Stimulated activated CD4-positive, alpha-beta T cell treated with anti-CD3 and anti-CD28 coated beads, TNF-alpha, amount 100 ng/mL, for 1 hour (primary cell): ENCODE results near the gene MGAT2.
"Not testable (repeated sequence)": the region's sequence is repeated elsewhere in the genome, so short reads cannot be mapped to it uniquely, and the experiment has no call there.

ENCODE experiments used
- DNase-seq, 3 donors: peaks; one replicate each; pipeline ENCODE4 v3.0.0-alpha.2; 2020; ENCODE audit warnings: low read depth in 3 of 3, low spot score in 1 of 3

MGAT2 gene

DNA sequence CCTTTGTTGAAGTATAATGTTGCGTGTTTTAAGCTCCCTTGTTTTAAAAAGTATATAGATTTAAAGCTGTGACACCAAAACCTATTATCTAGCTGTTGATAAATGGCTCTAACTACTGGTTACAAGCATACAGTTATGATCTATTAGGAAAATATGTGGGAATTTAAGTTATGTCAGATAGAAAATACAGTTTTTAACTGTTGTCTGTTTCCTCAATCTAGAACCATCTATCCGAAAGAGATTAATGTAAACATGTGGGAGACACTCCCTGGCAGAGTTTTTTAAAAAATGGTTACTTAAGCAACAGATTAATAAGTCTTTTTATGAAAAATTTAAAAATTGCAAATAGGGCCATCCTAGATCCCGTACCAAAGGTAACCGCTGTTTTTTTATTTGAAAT, 8.3 kb upstream of the MGAT2 start:
- no peak for DNase-seq

GRCh38 chr14:49612671-49613070, 7.9 kb upstream of the MGAT2 start:
- DNase-seq: no peak

- DNase-seq: no peak
Observed at GRCh38 chr14:49614196-49614595, 6.4 kb upstream of the MGAT2 start.

DNA sequence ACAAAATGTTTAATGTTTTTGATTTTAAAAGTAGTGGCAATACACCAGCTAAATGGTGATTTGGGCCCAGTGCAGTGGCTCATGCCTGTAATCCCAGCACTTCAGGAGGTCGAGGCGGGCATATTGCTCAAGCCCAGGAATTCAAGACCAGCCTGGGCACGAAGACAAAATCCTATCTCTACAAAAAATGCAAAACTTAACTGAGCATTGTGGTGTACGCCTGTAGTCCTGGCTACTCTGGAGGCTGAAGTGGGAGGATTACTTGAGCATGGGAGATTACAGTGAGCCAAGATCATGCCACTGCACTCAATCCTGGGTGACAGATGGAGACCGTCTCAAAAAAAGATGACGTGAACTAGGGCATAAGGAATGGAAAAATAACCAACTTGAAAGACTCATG, 4.8 kb upstream of the MGAT2 start:
- DNase-seq: no peak

DNA sequence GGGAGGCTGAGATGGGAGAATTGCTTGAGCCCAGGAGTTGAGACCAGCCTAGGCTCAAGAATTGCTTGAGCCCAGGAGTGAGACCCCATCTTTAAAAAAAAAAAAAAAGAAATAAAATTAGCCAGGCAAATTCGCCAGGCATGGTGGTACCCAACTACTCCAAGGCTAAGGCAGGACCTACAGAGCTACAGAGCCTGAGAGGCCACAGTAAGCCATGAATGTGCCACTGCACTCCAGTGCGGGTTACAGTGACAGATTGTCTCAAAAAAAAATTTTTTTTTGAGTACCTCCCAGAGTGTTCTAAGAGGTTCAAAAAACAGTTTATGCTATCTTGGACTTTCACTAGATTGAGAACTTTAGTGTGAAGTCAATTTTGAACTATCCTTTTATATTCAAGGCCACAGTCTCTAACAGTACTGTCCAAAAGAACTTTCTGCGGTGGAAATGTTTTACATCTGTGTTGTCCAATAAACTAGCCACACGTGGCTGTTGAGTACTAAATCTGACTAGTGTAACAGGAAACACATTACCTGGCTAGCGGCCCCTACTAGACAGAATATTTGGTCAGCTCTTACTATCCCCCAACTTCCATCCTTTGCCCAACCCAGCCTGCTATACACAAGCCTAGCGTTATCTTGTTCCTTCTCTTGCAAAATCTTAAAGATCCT, 2.6 kb upstream of the MGAT2 start:
- DNase-seq: no peak

- DNase-seq: not testable (repeated sequence)
Observed at GRCh38 chr14:49619273-49619672, 1.3 kb upstream of the MGAT2 start.

- no peak for DNase-seq
Observed at GRCh38 chr14:49619730-49620129, 869 bp upstream of the MGAT2 start.

DNA sequence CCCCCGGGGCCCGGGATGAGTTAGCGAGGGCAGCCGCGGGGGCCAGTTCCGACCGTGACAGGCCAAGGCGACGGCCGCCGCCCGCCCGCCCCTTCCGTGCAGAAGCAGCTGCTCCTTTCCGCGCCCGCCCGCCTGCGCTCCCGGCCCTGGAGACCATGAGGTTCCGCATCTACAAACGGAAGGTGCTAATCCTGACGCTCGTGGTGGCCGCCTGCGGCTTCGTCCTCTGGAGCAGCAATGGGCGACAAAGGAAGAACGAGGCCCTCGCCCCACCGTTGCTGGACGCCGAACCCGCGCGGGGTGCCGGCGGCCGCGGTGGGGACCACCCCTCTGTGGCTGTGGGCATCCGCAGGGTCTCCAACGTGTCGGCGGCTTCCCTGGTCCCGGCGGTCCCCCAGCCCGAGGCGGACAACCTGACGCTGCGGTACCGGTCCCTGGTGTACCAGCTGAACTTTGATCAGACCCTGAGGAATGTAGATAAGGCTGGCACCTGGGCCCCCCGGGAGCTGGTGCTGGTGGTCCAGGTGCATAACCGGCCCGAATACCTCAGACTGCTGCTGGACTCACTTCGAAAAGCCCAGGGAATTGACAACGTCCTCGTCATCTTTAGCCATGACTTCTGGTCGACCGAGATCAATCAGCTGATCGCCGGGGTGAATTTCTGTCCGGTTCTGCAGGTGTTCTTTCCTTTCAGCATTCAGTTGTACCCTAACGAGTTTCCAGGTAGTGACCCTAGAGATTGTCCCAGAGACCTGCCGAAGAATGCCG, 699 bp downstream of the MGAT2 start:
- peak in 1 of 3 donors; percentile 38 for DNase-seq

DNA sequence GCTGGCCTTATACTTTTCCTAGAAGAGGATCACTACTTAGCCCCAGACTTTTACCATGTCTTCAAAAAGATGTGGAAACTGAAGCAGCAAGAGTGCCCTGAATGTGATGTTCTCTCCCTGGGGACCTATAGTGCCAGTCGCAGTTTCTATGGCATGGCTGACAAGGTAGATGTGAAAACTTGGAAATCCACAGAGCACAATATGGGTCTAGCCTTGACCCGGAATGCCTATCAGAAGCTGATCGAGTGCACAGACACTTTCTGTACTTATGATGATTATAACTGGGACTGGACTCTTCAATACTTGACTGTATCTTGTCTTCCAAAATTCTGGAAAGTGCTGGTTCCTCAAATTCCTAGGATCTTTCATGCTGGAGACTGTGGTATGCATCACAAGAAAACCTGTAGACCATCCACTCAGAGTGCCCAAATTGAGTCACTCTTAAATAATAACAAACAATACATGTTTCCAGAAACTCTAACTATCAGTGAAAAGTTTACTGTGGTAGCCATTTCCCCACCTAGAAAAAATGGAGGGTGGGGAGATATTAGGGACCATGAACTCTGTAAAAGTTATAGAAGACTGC, 1.5 kb downstream of the MGAT2 start:
- no peak for DNase-seq

DNA sequence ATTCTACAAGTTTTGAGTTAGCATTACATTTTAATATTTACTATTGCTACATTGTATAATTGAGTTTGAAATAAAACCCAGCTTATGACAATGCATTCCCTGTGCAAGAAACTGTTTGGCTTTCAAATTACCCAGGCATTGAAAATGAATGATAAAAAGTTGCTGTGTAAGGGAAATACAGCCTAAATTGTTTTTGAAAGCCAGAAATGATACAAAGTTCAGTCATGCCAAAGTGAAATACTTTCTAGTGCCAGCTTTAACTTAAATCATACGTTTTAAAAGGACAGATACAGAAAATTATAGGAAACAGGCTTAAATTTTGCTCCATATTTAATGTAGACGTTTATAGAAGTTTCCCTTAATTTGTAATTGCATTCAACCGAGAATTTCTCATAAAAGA, 2.8 kb downstream of the MGAT2 start:
- no peak for DNase-seq

DNA sequence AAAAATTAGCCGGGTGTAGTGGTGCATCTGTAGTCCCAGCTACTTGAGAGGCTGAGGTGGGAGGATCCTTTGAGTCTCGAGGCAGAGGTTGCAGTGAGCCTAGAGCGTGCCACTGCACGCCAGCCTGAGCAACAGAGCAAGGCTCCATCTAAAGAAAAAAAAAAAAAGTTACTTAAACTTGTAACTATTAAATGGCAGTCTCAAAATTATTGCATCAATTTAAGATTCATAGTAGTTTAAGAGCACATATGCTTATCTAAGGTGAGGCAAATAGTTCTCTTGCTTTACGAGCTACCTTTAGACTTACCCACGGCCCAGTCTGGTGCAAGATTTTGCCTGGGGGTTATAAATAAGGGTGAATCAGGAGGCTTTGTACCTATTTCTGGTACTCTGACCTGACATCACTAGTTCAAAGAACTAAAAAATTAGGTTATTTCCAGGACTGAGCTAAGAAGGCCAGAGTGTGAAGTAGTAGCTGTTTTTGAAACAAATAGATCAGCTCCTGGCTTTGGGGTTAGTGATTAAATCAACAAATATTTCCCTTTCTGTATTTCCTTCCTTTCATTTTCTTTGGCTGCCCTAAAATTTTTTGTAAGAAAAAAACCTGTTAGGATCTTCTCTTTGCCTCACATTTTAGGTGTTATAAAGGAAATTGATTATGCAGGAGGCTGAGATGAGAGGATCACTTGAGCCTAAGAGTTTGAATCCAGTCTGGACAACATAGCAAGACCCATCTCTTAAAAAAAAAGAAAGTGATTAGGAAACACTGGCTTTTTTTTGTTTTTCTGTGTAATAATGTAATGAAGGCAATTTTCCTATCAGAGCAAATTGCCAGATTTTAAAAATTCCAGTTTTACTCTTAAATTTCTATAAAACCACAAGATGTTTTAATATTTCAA, 3.6 kb downstream of the MGAT2 start:
- no peak for DNase-seq

GRCh38 chr14:49633640-49634546, 13.3 kb downstream of the MGAT2 start:
- peak; percentile 85 to 90 (median 88) for DNase-seq

- DNase-seq: peak in 2 of 3 donors; percentile 37 to 41
Observed at GRCh38 chr14:49634547-49635334, 14.1 kb downstream of the MGAT2 start, which contains the start of gene DNAAF2. DNAAF2 (minus strand) TSS chr14:49635244; CDS start chr14:49635149, 95 bp downstream.

DNA sequence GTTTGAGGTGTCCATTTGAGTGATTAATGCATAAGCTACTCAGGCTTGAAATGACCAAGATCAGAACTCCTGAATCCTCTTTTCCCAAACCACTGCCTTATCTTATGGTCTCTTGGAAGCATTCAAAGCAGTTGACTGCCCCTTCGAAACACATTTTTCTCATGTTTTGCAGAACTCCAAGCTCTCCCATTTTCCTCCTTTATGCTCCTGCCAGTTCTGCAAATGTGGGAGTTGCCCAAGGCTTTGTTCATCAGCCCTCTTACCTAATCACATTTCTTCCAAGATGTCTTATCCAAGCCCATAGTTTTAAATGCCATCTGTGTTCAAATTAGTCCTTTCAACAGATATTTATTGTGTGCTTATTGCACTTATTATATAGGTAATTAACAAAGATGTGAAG, 16.3 kb downstream of the MGAT2 start:
- DNase-seq: no peak

DNA sequence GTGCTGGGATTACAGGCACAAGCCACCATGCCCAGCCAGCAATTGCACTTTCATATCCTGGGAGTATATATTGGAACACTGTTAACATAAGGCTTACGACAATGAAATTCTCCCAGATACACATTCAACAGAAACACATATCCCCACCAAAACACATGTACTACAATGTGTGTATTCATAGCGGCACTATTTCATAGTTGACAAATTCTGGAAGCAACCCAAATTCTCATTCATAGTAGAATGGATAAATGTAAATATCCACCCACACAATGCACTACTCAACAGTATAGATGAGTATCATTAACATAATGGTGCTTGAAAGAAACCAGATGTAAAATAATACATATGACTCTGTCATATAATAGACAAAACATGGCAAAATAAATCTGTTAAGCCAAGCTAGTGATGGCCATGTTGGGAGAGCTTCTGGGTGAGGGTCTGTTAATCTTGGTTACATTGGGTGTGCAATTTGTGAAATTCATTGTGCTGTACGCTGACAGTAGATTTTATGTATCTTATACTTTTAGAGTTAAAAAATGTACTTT, 17.0 kb downstream of the MGAT2 start:
- DNase-seq: no peak

- DNase-seq: no peak
Observed at GRCh38 chr14:49640540-49641417, 20.2 kb downstream of the MGAT2 start.

DNA sequence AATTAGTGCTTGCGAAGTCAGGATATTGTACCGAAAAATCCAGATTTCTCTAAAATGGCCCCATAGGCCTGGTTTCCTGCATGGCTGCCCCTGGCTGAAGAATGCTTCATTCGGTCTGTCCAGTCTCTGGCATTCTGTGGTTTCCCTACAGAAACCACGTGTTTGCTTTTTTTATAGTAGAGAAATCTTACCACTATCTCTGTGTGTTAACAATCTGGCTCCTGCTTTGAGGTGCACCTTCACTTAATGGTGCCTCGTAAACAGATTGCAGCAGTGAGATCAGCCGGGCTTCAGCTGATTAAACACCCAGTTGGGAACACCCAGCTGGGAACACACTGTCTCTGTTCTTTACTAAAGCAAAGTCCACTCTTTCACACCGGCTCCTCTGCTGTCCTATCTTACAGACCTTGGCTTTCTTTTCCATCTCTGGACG, 21.1 kb downstream of the MGAT2 start:
- DNase-seq: no peak

DNA sequence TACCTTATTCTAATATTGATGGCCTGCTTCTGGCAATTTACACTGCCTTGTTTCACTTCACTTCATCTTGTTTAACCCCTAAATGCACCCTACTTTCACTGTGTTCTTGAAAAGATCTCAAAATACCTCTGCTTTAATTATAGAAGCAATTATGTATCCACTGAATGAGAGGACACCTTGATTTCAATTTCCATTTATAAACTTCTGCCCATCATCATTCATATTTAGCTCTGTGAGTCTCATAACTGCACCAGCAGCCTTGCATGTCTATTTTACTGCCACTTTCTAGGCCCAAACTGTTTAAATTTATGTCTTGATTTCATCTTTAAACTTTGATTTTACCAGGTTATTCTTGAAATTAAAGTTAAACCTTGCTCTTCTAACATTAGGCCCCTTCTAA, 21.6 kb downstream of the MGAT2 start:
- no peak for DNase-seq
